ENCODE measurements around the gene EXD3. TPM values are rescaled to one million over a fixed set of nuclear protein-coding genes. Genes with fewer than 3 reads are reported as not detected.

The EXD3 gene
- total RNA-seq, 1 experiment from 2014 or later = 15.3 TPM

GRCh38 chr9:137269231-137269772 is 153.7 kb downstream of the EXD3 start:
- no peak for TF ChIP-seq CTCF (conservative IDR thresholded peaks at IDR 0.05)
- Histone ChIP-seq H2AK5ac (ENCODE audit: insufficient read length, low read length) (no peak overlapping the region), H3K18ac (ENCODE audit: insufficient read length, low read depth, low read length) (no peak overlapping the region), H2BK12ac (ENCODE audit: insufficient read length, low read depth, low read length) (no peak overlapping the region), H3K4me1 (ENCODE audit: insufficient read depth, low read length) (no peaks in the 10 kb centered on the region), H4K5ac (ENCODE audit: insufficient read length, low read depth, low read length) (no peak overlapping the region), H4K91ac (ENCODE audit: insufficient read length, low read depth, low read length) (no peak overlapping the region), H3K4me2 (ENCODE audit: insufficient read depth, insufficient read length, low read length) (no peak overlapping the region), H2BK5ac (ENCODE audit: insufficient read length, low read length) (no peak overlapping the region), H3K27ac (ENCODE audit: insufficient read length, low read depth, low read length) (no peak overlapping the region), H3K56ac (ENCODE audit: insufficient read length, low read depth, low read length) (no peak overlapping the region), H4K20me1 (ENCODE audit: control insufficient read depth, insufficient read depth, insufficient read length) (no peaks in the 10 kb centered on the region), H3K23me2 (ENCODE audit: insufficient read length, low read depth, low read length, poor library complexity, severe bottlenecking) (no peaks in the 10 kb centered on the region), H3K27me3 (ENCODE audit: insufficient read depth, low read length) (no peaks in the 10 kb centered on the region), H3K14ac (ENCODE audit: insufficient read depth, low read length) (no peak overlapping the region), H3T11ph (ENCODE audit: low read length) (no peak overlapping the region), H3K79me2 (ENCODE audit: insufficient read depth, low read length) (no peaks in the 10 kb centered on the region), H2BK20ac (ENCODE audit: low read depth, low read length, poor library complexity, severe bottlenecking) (no peak overlapping the region), H3K9me3 (ENCODE audit: control insufficient read depth, low read depth, low read length) (no peaks in the 10 kb centered on the region), H2AFZ (ENCODE audit: low read length) (no peak overlapping the region), H3K79me1 (ENCODE audit: insufficient read depth, low read depth, low read length, poor library complexity, severe bottlenecking) (no peaks in the 10 kb centered on the region), H3K4ac (ENCODE audit: low read depth, low read length) (no peak overlapping the region), H3K23ac (ENCODE audit: insufficient read length, low read depth, low read length) (no peak overlapping the region), H2BK120ac (ENCODE audit: low read depth, low read length, poor library complexity, severe bottlenecking) (no peak overlapping the region), H2BK15ac (ENCODE audit: low read depth, low read length) (no peak overlapping the region), H4K8ac (replicated peaks; ENCODE audit: insufficient read length, low read depth, low read length) (no peak overlapping the region), H3K9ac (ENCODE audit: extremely low read depth, insufficient read length, low read length) (no peak overlapping the region)
- H3K4me1 Mint-ChIP-seq = peaks cover under 1 to 4% of the 10 kb centered on the region in 2 experiments; a peak in 3 of 4 replicates
- H3K4me3 Mint-ChIP-seq = no peak overlapping the region
- H3K36me3 Mint-ChIP-seq (ENCODE audit: insufficient read depth in 1 of 3, low read depth in 3 of 3) = peaks cover 11 to 53% (median 39%) of the 10 kb centered on the region in 3 experiments; a peak in 6 of 7 replicates
- no peaks in the 10 kb centered on the region; a peak in 1 of 5 replicates for H3K9me3 Mint-ChIP-seq
- H3K27me3 Mint-ChIP-seq (ENCODE audit: low read depth) = no peaks in the 10 kb centered on the region; the same call in 1 of the 2 replicates
- WGBS (ENCODE audit: extremely low coverage, insufficient read length, low lambda C conversion rate) = no CpG with 5 or more reads among the region's 17 CpGs
- H3K27ac Mint-ChIP-seq = no peak overlapping the region
- DNase-seq = no peak
